ENCODE results near the gene FAM83F. TPM values are rescaled to one million over a fixed set of nuclear protein-coding genes. Genes with fewer than 3 reads are reported as not detected.

Gene FAM83F
- polyA plus RNA-seq, 1 donor (not counting 4 experiments of a cell fraction or from before 2014, with no cell fraction given) = 22.8 TPM

- Histone ChIP-seq H3K36me3 (ENCODE audit: control insufficient read depth in 2 of 2, extremely low read depth in 1 of 2, insufficient read depth in 2 of 2, low read length in 2 of 2) (no peaks in the 10 kb centered on the region), H3K4me1 (ENCODE audit: control insufficient read depth, extremely low read depth, insufficient read depth, low read length) (peaks cover 10% of the 10 kb centered on the region), H3K9ac (ENCODE audit: control insufficient read depth, extremely low read depth, insufficient read depth, low read length) (no peak overlapping the region), H3K4me3 (ENCODE audit: control insufficient read depth in 2 of 3, extremely low read depth in 1 of 3, insufficient read depth in 2 of 3, low read depth in 1 of 3, low read length in 3 of 3) (no peak overlapping the region), H3K4me2 (ENCODE audit: control insufficient read depth, extremely low read depth, insufficient read depth, low read depth, low read length) (no peak overlapping the region), H3K27ac (ENCODE audit: control insufficient read depth, insufficient read depth, low read length) (no peak overlapping the region), H2AFZ (ENCODE audit: control insufficient read depth, low read length) (no peak overlapping the region), H3K79me2 (ENCODE audit: control insufficient read depth, insufficient read depth, low read length) (no peaks in the 10 kb centered on the region), H3K27me3 (ENCODE audit: control insufficient read depth, extremely low read depth, insufficient read depth, low read length) (no peaks in the 10 kb centered on the region), H3K9me3 (ENCODE audit: control insufficient read depth, low read depth, low read length) (no peaks in the 10 kb centered on the region), H4K20me1 (ENCODE audit: control insufficient read depth, extremely low read depth, insufficient read depth, low read length) (no peaks in the 10 kb centered on the region), H3K9me1 (ENCODE audit: control insufficient read depth, extremely low read depth, insufficient read depth, low read length) (no peaks in the 10 kb centered on the region)
- DNase-seq (ENCODE audit: low read depth, low spot score) (no peak), FAIRE-seq (no peak)
- dilution Hi-C loops (cut with MboI; ENCODE audit: extremely low pct_ligation_motif_present, low sequenced_read_pairs) = no loop called here
- TF ChIP-seq EZH2 (IDR thresholded peaks at IDR 0.05; ENCODE audit: low read length) (no peak), CTCF (optimal IDR thresholded peaks at IDR 0.05 in 1 of 3, IDR thresholded peaks at IDR 0.05 in 1 of 3, conservative IDR thresholded peaks at IDR 0.05 in 1 of 3; ENCODE audit: extremely low read depth in 1 of 3, insufficient read depth in 2 of 3, low read length in 3 of 3) (no peak)
These were observed 58.7 kb downstream of the FAM83F start for GRCh38 chr22:40053460-40053859.

- no peaks in the 10 kb centered on the region for H3K27me3 ChIP-seq (ENCODE audit: control insufficient read depth, extremely low read depth, insufficient read depth, low read length)
- H2AFZ ChIP-seq (ENCODE audit: control insufficient read depth, low read length) = no peak overlapping the region
- no peaks in the 10 kb centered on the region for H3K9me3 ChIP-seq (ENCODE audit: control insufficient read depth, low read depth, low read length)
- no peak overlapping the region for H3K27ac ChIP-seq (ENCODE audit: control insufficient read depth, insufficient read depth, low read length)
- H3K9me1 ChIP-seq (ENCODE audit: control insufficient read depth, extremely low read depth, insufficient read depth, low read length) = no peaks in the 10 kb centered on the region
- H3K4me1 ChIP-seq (ENCODE audit: control insufficient read depth, extremely low read depth, insufficient read depth, low read length) = peaks cover 10% of the 10 kb centered on the region
- no peaks in the 10 kb centered on the region for H3K36me3 ChIP-seq (ENCODE audit: control insufficient read depth in 2 of 2, extremely low read depth in 1 of 2, insufficient read depth in 2 of 2, low read length in 2 of 2)
- dilution Hi-C loops (cut with MboI; ENCODE audit: extremely low pct_ligation_motif_present, low sequenced_read_pairs) = no loop called here
- H3K9ac ChIP-seq (ENCODE audit: control insufficient read depth, extremely low read depth, insufficient read depth, low read length) = no peak overlapping the region
- H4K20me1 ChIP-seq (ENCODE audit: control insufficient read depth, extremely low read depth, insufficient read depth, low read length) = no peaks in the 10 kb centered on the region
- DNase-seq (ENCODE audit: low read depth, low spot score) (no peak), FAIRE-seq (no peak)
- H3K4me2 ChIP-seq (ENCODE audit: control insufficient read depth, extremely low read depth, insufficient read depth, low read depth, low read length) = no peak overlapping the region
- H3K79me2 ChIP-seq (ENCODE audit: control insufficient read depth, insufficient read depth, low read length) = no peaks in the 10 kb centered on the region
- no peak overlapping the region for H3K4me3 ChIP-seq (ENCODE audit: control insufficient read depth in 2 of 3, extremely low read depth in 1 of 3, insufficient read depth in 2 of 3, low read depth in 1 of 3, low read length in 3 of 3)
- TF ChIP-seq EZH2 (IDR thresholded peaks at IDR 0.05; ENCODE audit: low read length) (no peak), CTCF (optimal IDR thresholded peaks at IDR 0.05 in 1 of 3, IDR thresholded peaks at IDR 0.05 in 1 of 3, conservative IDR thresholded peaks at IDR 0.05 in 1 of 3; ENCODE audit: extremely low read depth in 1 of 3, insufficient read depth in 2 of 3, low read length in 3 of 3) (no peak)
These were observed 59.7 kb downstream of the FAM83F start for GRCh38 chr22:40054486-40054885.
